ENCODE results near the gene EML5.

Gene EML5

DNA sequence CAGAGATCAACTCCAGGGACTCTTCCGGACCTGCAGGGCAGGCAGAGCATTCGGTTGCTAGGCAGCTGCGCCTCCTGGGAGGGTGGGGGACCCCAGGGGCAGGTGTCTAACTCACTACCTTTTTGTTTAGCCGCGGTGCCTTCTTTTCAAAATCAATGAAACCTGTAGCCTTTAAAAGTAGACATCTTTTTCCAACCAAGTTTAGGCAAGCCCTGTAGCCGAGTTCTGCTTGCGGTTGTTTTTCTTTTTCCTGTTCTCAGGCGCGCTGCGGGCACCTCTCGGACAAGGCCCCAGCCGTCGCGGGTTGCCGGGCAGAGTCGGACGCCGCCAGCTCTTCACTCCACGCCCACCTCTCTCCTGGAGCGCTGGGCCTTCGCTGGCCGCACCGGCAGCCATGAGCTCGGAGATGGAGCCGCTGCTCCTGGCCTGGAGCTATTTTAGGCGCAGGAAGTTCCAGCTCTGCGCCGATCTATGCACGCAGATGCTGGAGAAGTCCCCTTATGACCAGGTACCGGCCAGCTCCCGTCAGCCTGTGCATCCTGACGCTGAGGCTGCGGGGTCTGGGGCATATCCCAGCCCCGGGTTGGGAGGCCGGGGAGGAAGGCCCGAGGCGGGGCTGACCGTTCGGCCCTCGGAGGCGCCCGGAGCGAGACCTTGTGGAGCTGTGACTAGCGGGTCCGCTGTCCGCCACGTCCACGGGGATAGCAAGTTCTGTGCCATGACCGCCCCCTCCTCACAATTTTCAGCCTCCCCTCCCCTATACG lies 31.7 kb upstream of the EML5 start, which contains the start of gene TTC8 (continued):
- TF ChIP-seq, protein P1, sequence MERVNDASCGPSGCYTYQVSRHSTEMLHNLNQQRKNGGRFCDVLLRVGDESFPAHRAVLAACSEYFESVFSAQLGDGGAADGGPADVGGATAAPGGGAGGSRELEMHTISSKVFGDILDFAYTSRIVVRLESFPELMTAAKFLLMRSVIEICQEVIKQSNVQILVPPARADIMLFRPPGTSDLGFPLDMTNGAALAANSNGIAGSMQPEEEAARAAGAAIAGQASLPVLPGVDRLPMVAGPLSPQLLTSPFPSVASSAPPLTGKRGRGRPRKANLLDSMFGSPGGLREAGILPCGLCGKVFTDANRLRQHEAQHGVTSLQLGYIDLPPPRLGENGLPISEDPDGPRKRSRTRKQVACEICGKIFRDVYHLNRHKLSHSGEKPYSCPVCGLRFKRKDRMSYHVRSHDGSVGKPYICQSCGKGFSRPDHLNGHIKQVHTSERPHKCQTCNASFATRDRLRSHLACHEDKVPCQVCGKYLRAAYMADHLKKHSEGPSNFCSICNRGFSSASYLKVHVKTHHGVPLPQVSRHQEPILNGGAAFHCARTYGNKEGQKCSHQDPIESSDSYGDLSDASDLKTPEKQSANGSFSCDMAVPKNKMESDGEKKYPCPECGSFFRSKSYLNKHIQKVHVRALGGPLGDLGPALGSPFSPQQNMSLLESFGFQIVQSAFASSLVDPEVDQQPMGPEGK (tag by site-specific recombination; IDR thresholded peaks at IDR 0.05), result no peak
- TF ChIP-seq ZNF19 (tag by site-specific recombination; IDR thresholded peaks at IDR 0.05; ENCODE audit: low read depth), result no peak
- no peak for TF ChIP-seq ZNF146 (tag by site-specific recombination; IDR thresholded peaks at IDR 0.05)
- no peak for TF ChIP-seq ZNF677 (tag by site-specific recombination; IDR thresholded peaks at IDR 0.05)
- no peak for TF ChIP-seq ZNF155 (tag by site-specific recombination; IDR thresholded peaks at IDR 0.05)
- peak; percentile 100 for TF ChIP-seq ZNF335 (tag by site-specific recombination; conservative IDR thresholded peaks at IDR 0.05)
- no peak for TF ChIP-seq SALL2 (tag by site-specific recombination; IDR thresholded peaks at IDR 0.05; ENCODE audit: borderline replicate concordance)
- no peak for TF ChIP-seq KLF7 (tag by site-specific recombination; IDR thresholded peaks at IDR 0.05; ENCODE audit: borderline replicate concordance)
- no peak; the same call in 1 of the 2 replicates for TF ChIP-seq ZNF623 (tag by site-specific recombination; IDR thresholded peaks at IDR 0.05)
- TF ChIP-seq, protein P2, sequence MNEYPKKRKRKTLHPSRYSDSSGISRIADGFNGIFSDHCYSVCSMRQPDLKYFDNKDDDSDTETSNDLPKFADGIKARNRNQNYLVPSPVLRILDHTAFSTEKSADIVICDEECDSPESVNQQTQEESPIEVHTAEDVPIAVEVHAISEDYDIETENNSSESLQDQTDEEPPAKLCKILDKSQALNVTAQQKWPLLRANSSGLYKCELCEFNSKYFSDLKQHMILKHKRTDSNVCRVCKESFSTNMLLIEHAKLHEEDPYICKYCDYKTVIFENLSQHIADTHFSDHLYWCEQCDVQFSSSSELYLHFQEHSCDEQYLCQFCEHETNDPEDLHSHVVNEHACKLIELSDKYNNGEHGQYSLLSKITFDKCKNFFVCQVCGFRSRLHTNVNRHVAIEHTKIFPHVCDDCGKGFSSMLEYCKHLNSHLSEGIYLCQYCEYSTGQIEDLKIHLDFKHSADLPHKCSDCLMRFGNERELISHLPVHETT (tag by site-specific recombination; IDR thresholded peaks at IDR 0.05), result 0 out of 2 replicates have a peak, but pooled peaks have one; percentile 29
- TF ChIP-seq ZNF596 (tag by site-specific recombination; IDR thresholded peaks at IDR 0.05), result no peak
- TF ChIP-seq HOXA7 (CRISPR knock-in tag; IDR thresholded peaks at IDR 0.05; ENCODE audit: borderline replicate concordance), result no peak
- TF ChIP-seq FEZF1 (tag by site-specific recombination; IDR thresholded peaks at IDR 0.05), result no peak
- no peak for TF ChIP-seq ZNF791 (tag by site-specific recombination; IDR thresholded peaks at IDR 0.05)
- TF ChIP-seq TRIM28 (IDR thresholded peaks at IDR 0.05; ENCODE audit: borderline replicate concordance, low read length), result no peak
- no peak for TF ChIP-seq ZNF274 (IDR thresholded peaks at IDR 0.05; ENCODE audit: low read length)
- no peak for TF ChIP-seq ZNF274 (tag by site-specific recombination; IDR thresholded peaks at IDR 0.05; ENCODE audit: borderline replicate concordance)
- TF ChIP-seq, protein P3, sequence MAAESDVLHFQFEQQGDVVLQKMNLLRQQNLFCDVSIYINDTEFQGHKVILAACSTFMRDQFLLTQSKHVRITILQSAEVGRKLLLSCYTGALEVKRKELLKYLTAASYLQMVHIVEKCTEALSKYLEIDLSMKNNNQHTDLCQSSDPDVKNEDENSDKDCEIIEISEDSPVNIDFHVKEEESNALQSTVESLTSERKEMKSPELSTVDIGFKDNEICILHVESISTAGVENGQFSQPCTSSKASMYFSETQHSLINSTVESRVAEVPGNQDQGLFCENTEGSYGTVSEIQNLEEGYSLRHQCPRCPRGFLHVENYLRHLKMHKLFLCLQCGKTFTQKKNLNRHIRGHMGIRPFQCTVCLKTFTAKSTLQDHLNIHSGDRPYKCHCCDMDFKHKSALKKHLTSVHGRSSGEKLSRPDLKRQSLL (tag by site-specific recombination; IDR thresholded peaks at IDR 0.05), result peak; percentile 100
- no peak for TF ChIP-seq ZNF174 (tag by site-specific recombination; IDR thresholded peaks at IDR 0.05)
- TF ChIP-seq ZNF223 (tag by site-specific recombination; IDR thresholded peaks at IDR 0.05), result no peak
- TF ChIP-seq, protein P4, sequence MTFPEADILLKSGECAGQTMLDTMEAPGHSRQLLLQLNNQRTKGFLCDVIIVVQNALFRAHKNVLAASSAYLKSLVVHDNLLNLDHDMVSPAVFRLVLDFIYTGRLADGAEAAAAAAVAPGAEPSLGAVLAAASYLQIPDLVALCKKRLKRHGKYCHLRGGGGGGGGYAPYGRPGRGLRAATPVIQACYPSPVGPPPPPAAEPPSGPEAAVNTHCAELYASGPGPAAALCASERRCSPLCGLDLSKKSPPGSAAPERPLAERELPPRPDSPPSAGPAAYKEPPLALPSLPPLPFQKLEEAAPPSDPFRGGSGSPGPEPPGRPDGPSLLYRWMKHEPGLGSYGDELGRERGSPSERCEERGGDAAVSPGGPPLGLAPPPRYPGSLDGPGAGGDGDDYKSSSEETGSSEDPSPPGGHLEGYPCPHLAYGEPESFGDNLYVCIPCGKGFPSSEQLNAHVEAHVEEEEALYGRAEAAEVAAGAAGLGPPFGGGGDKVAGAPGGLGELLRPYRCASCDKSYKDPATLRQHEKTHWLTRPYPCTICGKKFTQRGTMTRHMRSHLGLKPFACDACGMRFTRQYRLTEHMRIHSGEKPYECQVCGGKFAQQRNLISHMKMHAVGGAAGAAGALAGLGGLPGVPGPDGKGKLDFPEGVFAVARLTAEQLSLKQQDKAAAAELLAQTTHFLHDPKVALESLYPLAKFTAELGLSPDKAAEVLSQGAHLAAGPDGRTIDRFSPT (tag by site-specific recombination; IDR thresholded peaks at IDR 0.05), result no peak
- TF ChIP-seq, protein P5, sequence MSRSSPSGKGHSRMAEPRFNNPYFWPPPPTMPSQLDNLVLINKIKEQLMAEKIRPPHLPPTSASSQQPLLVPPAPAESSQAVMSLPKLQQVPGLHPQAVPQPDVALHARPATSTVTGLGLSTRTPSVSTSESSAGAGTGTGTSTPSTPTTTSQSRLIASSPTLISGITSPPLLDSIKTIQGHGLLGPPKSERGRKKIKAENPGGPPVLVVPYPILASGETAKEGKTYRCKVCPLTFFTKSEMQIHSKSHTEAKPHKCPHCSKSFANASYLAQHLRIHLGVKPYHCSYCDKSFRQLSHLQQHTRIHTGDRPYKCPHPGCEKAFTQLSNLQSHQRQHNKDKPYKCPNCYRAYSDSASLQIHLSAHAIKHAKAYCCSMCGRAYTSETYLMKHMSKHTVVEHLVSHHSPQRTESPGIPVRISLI (tag by site-specific recombination; IDR thresholded peaks at IDR 0.05), result no peak
- TF ChIP-seq GFI1B (tag by site-specific recombination; IDR thresholded peaks at IDR 0.05), result no peak
- 0 out of 2 replicates have a peak, but pooled peaks have one; percentile 49 for TF ChIP-seq KLF8 (tag by site-specific recombination; IDR thresholded peaks at IDR 0.05)
- TF ChIP-seq, protein P6, sequence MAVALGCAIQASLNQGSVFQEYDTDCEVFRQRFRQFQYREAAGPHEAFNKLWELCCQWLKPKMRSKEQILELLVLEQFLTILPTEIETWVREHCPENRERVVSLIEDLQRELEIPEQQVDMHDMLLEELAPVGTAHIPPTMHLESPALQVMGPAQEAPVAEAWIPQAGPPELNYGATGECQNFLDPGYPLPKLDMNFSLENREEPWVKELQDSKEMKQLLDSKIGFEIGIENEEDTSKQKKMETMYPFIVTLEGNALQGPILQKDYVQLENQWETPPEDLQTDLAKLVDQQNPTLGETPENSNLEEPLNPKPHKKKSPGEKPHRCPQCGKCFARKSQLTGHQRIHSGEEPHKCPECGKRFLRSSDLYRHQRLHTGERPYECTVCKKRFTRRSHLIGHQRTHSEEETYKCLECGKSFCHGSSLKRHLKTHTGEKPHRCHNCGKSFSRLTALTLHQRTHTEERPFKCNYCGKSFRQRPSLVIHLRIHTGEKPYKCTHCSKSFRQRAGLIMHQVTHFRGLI (tag by site-specific recombination; IDR thresholded peaks at IDR 0.05), result peak; percentile 38
- no peak for TF ChIP-seq ZNF302 (tag by site-specific recombination; IDR thresholded peaks at IDR 0.05; ENCODE audit: low read depth)
- peak; percentile 53; the same call in 1 of the 2 replicates for TF ChIP-seq GLIS2 (tag by site-specific recombination; IDR thresholded peaks at IDR 0.05)

Measured in HEK293 (cell line).